Thyroid gland (tissue), 4 donors: Measurements from ENCODE around the gene PTPRG. TPM values are rescaled to one million over a fixed set of nuclear protein-coding genes. Genes with fewer than 3 reads are reported as not detected.

Source experiments
- DNase-seq, 2 donors: peaks; one replicate each; pipeline ENCODE4 v3.0.0-alpha.2; 2019
- H3K27ac ChIP-seq, 3 donors: fragments of 200-600 bp; sonication (generic); 1 replicate in 2 of 3; 2 replicates in 1 of 3; pipeline ENCODE4 v1.5.1; 2016 to 2019; ENCODE audit warnings: mild to moderate bottlenecking in 1 of 3, moderate library complexity in 1 of 3
- H3K27me3 ChIP-seq: fragments of 200-600 bp; sonication (generic); one replicate; pipeline ENCODE4 v1.5.1; 2019
- H3K36me3 ChIP-seq, 2 donors: fragments of 200-600 bp; sonication (generic); one replicate each; pipeline ENCODE4 v1.5.1; 2016 to 2019
- H3K4me1 ChIP-seq, 2 donors: fragments of 200-600 bp; sonication (generic); one replicate each; pipeline ENCODE4 v1.5.1; 2017 to 2019
- H3K4me3 ChIP-seq, 3 donors: fragments of 200-600 bp; sonication (generic); replicated peaks in 1 of 3; 1 replicate in 2 of 3; 2 replicates in 1 of 3; pipeline ENCODE4 v1.5.1; 2016; ENCODE audit warnings: mild to moderate bottlenecking in 1 of 3
- H3K9me3 ChIP-seq: fragments of 200-600 bp; sonication (generic); one replicate; pipeline ENCODE4 v1.5.1; 2017
- POLR2A ChIP-seq, 2 donors: fragments of 450-650 bp; IDR thresholded peaks; one replicate each; pipeline ENCODE4 v1.6.1; 2017; ENCODE audit warnings: antibody characterized with exemption in 2 of 2, mild to moderate bottlenecking in 2 of 2, moderate library complexity in 1 of 2
- WGBS, 2 donors: methylation state at CpG; one replicate each; pipeline ENCODE4 v1.1.5; 2017; 5-methylcytosine and 5-hydroxymethylcytosine counted together
- intact Hi-C: fragments of 100-400 bp; cut with DNase I; formaldehyde crosslinking; loops from one replicate; pipeline ENCODE4 v1.15.1; 2023
- total RNA-seq, 4 donors: library from RNA; depleted of rRNA; stranded (reverse); fragments of >200 nt; gene quantifications; one replicate each; pipeline ENCODE4 v1.2.3, GENCODE V29; 2016
- TF ChIP-seq, protein P1 (sequence below), 6 experiments: fragments of 200-600 bp in 3 of 6; fragments of 450-650 bp in 3 of 6; sonication (generic) in 3 of 6; IDR thresholded peaks; one replicate each; pipeline ENCODE4 v1.5.1; 2016 to 2019; ENCODE audit warnings: antibody characterized with exemption in 6 of 6, mild to moderate bottlenecking in 2 of 6, inconsistent platforms in 1 of 6, moderate library complexity in 1 of 6

The PTPRG gene
- total RNA-seq, 4 donors from 2014 or later: 81.6 to 207 (median 132) TPM

DNA sequence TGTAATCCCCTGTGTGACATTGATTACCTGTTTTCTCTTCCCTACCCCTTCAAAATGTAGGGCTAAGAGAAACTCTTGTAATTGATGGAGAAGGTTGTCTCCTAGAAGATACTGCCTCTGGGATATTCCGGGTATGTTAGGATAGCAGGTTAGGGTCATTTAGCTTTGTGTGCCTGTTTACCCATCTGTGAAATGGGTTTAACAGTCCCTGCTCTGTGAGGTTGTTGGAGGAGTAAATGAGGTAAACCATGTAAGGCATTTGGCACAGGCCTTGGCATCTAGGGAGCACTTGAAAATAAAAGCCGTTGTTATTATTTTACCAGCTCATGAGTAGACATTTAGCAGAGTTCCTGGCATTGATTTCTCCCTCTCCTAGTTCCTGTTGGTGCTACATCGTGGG is 16.4 kb downstream of the PTPRG start:
- H3K9me3 ChIP-seq: no peaks in the 10 kb centered on the region
- H3K27me3 ChIP-seq: no peaks in the 10 kb centered on the region
- no peak overlapping the region for H3K27ac ChIP-seq
- TF ChIP-seq POLR2A (IDR thresholded peaks at IDR 0.05): no peak
- intact Hi-C loops: no loop called here
- DNase-seq: no peak
- H3K36me3 ChIP-seq: no peaks in the 10 kb centered on the region
- peaks cover 5 to 10% of the 10 kb centered on the region in 2 donors for H3K4me1 ChIP-seq
- 64 to 75% methylated on average over 3 of the region's 3 CpGs for WGBS, 2 donors
- no peak overlapping the region for H3K4me3 ChIP-seq

DNA sequence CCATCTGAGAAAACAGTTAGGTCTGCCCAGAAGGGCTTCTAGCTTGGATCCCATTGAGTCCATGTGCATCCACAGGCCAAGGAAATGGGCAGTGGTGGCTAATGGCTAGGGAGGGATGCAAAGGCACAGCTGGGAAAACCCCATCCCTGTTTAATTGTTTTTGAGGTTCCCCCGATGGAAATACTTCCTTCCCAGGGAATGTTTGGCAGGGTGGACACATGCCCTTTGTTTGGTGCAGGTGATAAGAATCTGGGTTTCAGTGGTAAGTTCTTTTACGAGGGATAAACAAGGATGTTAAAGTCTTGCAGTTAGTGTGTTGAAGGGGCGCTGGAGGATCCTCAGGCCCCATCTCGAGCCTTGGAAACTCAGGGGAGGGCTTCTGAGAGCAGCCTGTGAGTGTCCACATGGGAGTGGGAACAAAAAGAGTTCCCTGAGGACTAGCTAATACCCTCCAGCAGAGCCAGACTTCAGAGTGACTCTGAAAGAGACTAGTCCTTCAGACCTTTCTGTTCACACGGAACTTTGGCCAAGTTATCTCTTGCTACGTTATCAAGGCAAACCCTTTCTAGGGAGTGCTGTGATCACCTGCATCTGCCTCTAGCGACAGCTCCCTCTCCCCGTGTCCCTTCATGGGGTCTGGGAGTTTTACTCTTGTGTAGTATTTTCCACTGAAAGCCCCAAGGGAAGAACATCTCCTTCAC is 17.4 kb downstream of the PTPRG start:
- no peak overlapping the region for H3K4me3 ChIP-seq

GRCh38 chr3:61579685-61580084 is 18.3 kb downstream of the PTPRG start:
- Histone ChIP-seq H3K27ac (no peak overlapping the region), H3K4me3 (no peak overlapping the region), H3K36me3 (no peaks in the 10 kb centered on the region), H3K9me3 (no peaks in the 10 kb centered on the region), H3K27me3 (no peaks in the 10 kb centered on the region), H3K4me1 (peaks cover 9 to 10% of the 10 kb centered on the region in 2 donors)
- DNase-seq: no peak
- intact Hi-C loops: no loop called here
- 95% methylated on average over 4 of the region's 4 CpGs for WGBS, 2 donors
- TF ChIP-seq, protein P1, sequence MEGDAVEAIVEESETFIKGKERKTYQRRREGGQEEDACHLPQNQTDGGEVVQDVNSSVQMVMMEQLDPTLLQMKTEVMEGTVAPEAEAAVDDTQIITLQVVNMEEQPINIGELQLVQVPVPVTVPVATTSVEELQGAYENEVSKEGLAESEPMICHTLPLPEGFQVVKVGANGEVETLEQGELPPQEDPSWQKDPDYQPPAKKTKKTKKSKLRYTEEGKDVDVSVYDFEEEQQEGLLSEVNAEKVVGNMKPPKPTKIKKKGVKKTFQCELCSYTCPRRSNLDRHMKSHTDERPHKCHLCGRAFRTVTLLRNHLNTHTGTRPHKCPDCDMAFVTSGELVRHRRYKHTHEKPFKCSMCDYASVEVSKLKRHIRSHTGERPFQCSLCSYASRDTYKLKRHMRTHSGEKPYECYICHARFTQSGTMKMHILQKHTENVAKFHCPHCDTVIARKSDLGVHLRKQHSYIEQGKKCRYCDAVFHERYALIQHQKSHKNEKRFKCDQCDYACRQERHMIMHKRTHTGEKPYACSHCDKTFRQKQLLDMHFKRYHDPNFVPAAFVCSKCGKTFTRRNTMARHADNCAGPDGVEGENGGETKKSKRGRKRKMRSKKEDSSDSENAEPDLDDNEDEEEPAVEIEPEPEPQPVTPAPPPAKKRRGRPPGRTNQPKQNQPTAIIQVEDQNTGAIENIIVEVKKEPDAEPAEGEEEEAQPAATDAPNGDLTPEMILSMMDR (IDR thresholded peaks at IDR 0.05): no peak
- TF ChIP-seq POLR2A (IDR thresholded peaks at IDR 0.05): no peak

More for the DNA sequence above, 17.4 kb downstream of the PTPRG start:
- Histone ChIP-seq H3K4me1 (peaks cover 5 to 10% of the 10 kb centered on the region in 2 donors), H3K27me3 (no peaks in the 10 kb centered on the region), H3K27ac (no peak overlapping the region), H3K9me3 (no peaks in the 10 kb centered on the region), H3K36me3 (no peaks in the 10 kb centered on the region)
- no peak for DNase-seq
- intact Hi-C loops: no loop called here
- TF ChIP-seq, protein P1 (IDR thresholded peaks at IDR 0.05): no peak
- no peak for TF ChIP-seq POLR2A (IDR thresholded peaks at IDR 0.05)
- WGBS, 2 donors: 79% methylated on average over 8 of the region's 8 CpGs

- peaks cover 6 to 7% of the 10 kb centered on the region in 2 donors for H3K4me1 ChIP-seq
Measured at GRCh38 chr3:61580982-61581643, 19.7 kb downstream of the PTPRG start.

DNA sequence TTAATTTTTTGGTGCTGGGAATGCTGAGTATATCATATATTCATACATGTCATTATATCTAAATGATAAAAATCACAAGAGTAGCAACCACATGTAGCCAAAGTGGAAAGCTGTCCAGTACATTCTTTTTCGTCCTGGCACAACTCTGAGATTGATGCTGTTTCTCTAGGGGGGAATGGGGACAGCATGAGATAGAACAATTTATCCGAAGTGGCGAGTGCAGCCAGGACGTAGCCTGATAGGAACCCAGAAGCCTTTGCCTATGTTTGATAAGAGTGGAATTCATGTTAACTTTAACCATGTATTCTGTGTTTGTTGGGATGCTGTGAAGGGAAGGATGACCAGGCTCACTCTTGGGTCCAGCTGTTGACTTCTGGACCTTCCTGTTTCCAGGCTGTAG is 20.9 kb downstream of the PTPRG start:
- Histone ChIP-seq H3K4me3 (no peak overlapping the region), H3K4me1 (peaks cover 4% of the 10 kb centered on the region in 2 donors), H3K36me3 (no peaks in the 10 kb centered on the region), H3K9me3 (no peaks in the 10 kb centered on the region), H3K27ac (no peak overlapping the region), H3K27me3 (no peaks in the 10 kb centered on the region)
- 70 to 71% methylated on average over 4 of the region's 4 CpGs for WGBS, 2 donors
- DNase-seq: no peak
- TF ChIP-seq POLR2A (IDR thresholded peaks at IDR 0.05): no peak
- TF ChIP-seq, protein P1 (IDR thresholded peaks at IDR 0.05): no peak
- intact Hi-C loops: no loop called here

More at GRCh38 chr3:61580982-61581643, 19.7 kb downstream of the PTPRG start:
- Histone ChIP-seq H3K9me3 (no peaks in the 10 kb centered on the region), H3K27me3 (no peaks in the 10 kb centered on the region), H3K27ac (no peak overlapping the region), H3K4me3 (no peak overlapping the region), H3K36me3 (no peaks in the 10 kb centered on the region)
- intact Hi-C loops: no loop called here
- 85 to 88% methylated on average over 7 of the region's 7 CpGs for WGBS, 2 donors
- no peak for DNase-seq
- TF ChIP-seq, protein P1 (IDR thresholded peaks at IDR 0.05): no peak
- no peak for TF ChIP-seq POLR2A (IDR thresholded peaks at IDR 0.05)
